ENCODE results near the gene EHD1.
"Not testable (repeated sequence)": the region's sequence is repeated elsewhere in the genome, so short reads cannot be mapped to it uniquely, and the experiment has no call there.

DNA sequence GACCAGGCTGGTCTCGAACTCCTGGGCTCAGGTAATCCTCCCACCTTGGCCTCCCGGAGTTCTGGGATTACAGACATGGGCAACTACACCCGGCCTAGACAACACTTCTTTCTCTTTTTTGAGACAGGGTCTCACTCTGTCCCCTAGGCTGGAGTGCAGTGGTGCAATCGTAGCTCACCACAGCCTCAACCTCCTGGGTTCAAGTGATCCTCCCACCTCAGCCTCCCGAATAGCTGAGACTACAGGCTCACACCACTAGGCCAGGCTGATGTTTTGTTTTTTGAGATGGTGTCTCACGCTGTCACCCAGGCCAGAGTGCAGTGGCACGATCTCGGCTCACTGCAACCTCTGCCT lies 32.7 kb downstream of the EHD1 start:
- TF ChIP-seq POLR2A, POLR2AphosphoS5 (IDR thresholded peaks at IDR 0.05): not testable (repeated sequence)
- TF ChIP-seq, protein P1, sequence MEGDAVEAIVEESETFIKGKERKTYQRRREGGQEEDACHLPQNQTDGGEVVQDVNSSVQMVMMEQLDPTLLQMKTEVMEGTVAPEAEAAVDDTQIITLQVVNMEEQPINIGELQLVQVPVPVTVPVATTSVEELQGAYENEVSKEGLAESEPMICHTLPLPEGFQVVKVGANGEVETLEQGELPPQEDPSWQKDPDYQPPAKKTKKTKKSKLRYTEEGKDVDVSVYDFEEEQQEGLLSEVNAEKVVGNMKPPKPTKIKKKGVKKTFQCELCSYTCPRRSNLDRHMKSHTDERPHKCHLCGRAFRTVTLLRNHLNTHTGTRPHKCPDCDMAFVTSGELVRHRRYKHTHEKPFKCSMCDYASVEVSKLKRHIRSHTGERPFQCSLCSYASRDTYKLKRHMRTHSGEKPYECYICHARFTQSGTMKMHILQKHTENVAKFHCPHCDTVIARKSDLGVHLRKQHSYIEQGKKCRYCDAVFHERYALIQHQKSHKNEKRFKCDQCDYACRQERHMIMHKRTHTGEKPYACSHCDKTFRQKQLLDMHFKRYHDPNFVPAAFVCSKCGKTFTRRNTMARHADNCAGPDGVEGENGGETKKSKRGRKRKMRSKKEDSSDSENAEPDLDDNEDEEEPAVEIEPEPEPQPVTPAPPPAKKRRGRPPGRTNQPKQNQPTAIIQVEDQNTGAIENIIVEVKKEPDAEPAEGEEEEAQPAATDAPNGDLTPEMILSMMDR (IDR thresholded peaks at IDR 0.05): not testable (repeated sequence)

Measured in breast epithelium (tissue), 3 donors.